ENCODE results near the gene TSPYL4.
"Not testable (repeated sequence)": the region's sequence is repeated elsewhere in the genome, so short reads cannot be mapped to it uniquely, and the experiment has no call there.

TSPYL4 gene

GRCh38 chr6:116253505-116254296, at the start of gene TSPYL4:
TSPYL4 (minus strand) TSS chr6:116254075; CDS start chr6:116254008, 67 bp downstream.
- H3K4me3 Mint-ChIP-seq: no peak within 1 kb of the TSS
- H3K27ac Mint-ChIP-seq: no peak within 1 kb of the TSS
- H3K9me3 Mint-ChIP-seq: no peaks in the 10 kb centered on the region
- peaks cover 26% of the 10 kb centered on the region for H3K4me1 Mint-ChIP-seq (ENCODE audit: low read depth)
- no peaks in the 10 kb centered on the region for H3K27me3 Mint-ChIP-seq (ENCODE audit: low read depth)
- H3K36me3 Mint-ChIP-seq (ENCODE audit: low read depth): peaks cover 18% of the 10 kb centered on the region

GRCh38 chr6:116301104-116301503, 47.2 kb upstream of the TSPYL4 start:
- peaks cover 3% of the 10 kb centered on the region for H3K9me3 Mint-ChIP-seq

DNA sequence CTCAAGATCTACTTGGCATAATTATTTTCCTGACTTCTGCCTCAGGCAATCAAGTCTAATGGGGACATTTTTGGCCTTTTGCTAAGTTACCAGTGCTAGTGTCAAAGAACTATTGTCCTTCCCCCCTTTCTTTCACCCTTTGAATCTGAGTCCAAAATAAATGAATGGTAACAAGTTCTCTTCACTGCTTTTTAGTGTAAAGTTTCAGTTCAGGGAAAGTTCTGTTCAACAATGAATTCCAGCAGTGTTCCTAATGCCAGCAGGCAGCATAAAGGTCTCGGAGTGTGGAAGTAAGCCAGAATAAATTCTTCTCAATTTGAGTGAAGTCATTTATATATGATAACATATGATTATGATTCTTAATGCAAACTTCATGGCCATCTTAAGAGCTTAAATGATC, 46.7 kb upstream of the TSPYL4 start:
- Mint-ChIP-seq H3K4me1 (ENCODE audit: low read depth) (no peaks in the 10 kb centered on the region), H3K36me3 (ENCODE audit: low read depth) (no peaks in the 10 kb centered on the region), H3K27ac (no peak overlapping the region), H3K4me3 (no peak overlapping the region), H3K9me3 (peaks cover 3% of the 10 kb centered on the region), H3K27me3 (ENCODE audit: low read depth) (peaks cover 8% of the 10 kb centered on the region)

More at GRCh38 chr6:116301104-116301503, 47.2 kb upstream of the TSPYL4 start:
- no peak overlapping the region for H3K4me3 Mint-ChIP-seq
- no peak overlapping the region for H3K27ac Mint-ChIP-seq
- peaks cover 8% of the 10 kb centered on the region for H3K27me3 Mint-ChIP-seq (ENCODE audit: low read depth)
- H3K36me3 Mint-ChIP-seq (ENCODE audit: low read depth): no peaks in the 10 kb centered on the region
- H3K4me1 Mint-ChIP-seq (ENCODE audit: low read depth): no peaks in the 10 kb centered on the region

GRCh38 chr6:116298973-116299372, 45.1 kb upstream of the TSPYL4 start:
- Mint-ChIP-seq H3K4me3 (no peak overlapping the region), H3K27me3 (ENCODE audit: low read depth) (peaks cover 14% of the 10 kb centered on the region), H3K36me3 (ENCODE audit: low read depth) (no peaks in the 10 kb centered on the region), H3K9me3 (peaks cover 3% of the 10 kb centered on the region), H3K27ac (no peak overlapping the region), H3K4me1 (ENCODE audit: low read depth) (no peaks in the 10 kb centered on the region)

DNA sequence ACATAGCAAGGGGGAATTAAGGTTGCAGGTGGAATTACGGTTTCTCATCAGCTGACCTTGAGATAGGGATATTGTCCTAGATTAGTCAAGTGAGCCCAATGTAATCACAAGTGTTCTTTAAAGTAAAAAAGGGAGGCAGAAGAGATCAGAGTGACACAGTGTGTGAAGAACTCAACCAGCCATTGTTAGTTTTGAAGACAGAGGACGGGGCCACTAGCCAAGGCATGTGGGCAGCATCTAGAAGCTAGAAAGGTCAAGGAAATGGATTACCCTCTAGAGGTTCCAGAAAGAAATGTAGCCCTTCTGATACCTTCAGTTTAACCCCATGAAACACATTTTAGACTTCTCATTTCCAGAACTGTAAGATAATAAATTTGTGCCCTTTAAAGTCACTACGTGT, 44.4 kb upstream of the TSPYL4 start:
- no peak overlapping the region for H3K27ac Mint-ChIP-seq
- peaks cover 14% of the 10 kb centered on the region for H3K27me3 Mint-ChIP-seq (ENCODE audit: low read depth)
- no peaks in the 10 kb centered on the region for H3K4me1 Mint-ChIP-seq (ENCODE audit: low read depth)
- H3K36me3 Mint-ChIP-seq (ENCODE audit: low read depth): no peaks in the 10 kb centered on the region
- no peak overlapping the region for H3K4me3 Mint-ChIP-seq
- peaks cover 3% of the 10 kb centered on the region for H3K9me3 Mint-ChIP-seq

GRCh38 chr6:116292553-116292952, 38.7 kb upstream of the TSPYL4 start:
- peaks cover 15% of the 10 kb centered on the region for H3K27me3 Mint-ChIP-seq (ENCODE audit: low read depth)
- H3K4me3 Mint-ChIP-seq: no peak overlapping the region
- H3K27ac Mint-ChIP-seq: no peak overlapping the region
- H3K9me3 Mint-ChIP-seq: no peaks in the 10 kb centered on the region
- H3K36me3 Mint-ChIP-seq (ENCODE audit: low read depth): no peaks in the 10 kb centered on the region
- no peaks in the 10 kb centered on the region for H3K4me1 Mint-ChIP-seq (ENCODE audit: low read depth)

- H3K27ac Mint-ChIP-seq: no peak overlapping the region
- peaks cover 19% of the 10 kb centered on the region for H3K27me3 Mint-ChIP-seq (ENCODE audit: low read depth)
- H3K4me3 Mint-ChIP-seq: no peak overlapping the region
- peaks cover 1% of the 10 kb centered on the region for H3K4me1 Mint-ChIP-seq (ENCODE audit: low read depth)
- H3K36me3 Mint-ChIP-seq (ENCODE audit: low read depth): no peaks in the 10 kb centered on the region
- H3K9me3 Mint-ChIP-seq: no peaks in the 10 kb centered on the region
Measured at GRCh38 chr6:116291701-116292396, 38.0 kb upstream of the TSPYL4 start.

- peaks cover 1% of the 10 kb centered on the region for H3K4me1 Mint-ChIP-seq (ENCODE audit: low read depth)
- H3K27ac Mint-ChIP-seq: no peak overlapping the region
- no peaks in the 10 kb centered on the region for H3K36me3 Mint-ChIP-seq (ENCODE audit: low read depth)
- H3K4me3 Mint-ChIP-seq: no peak overlapping the region
- no peaks in the 10 kb centered on the region for H3K9me3 Mint-ChIP-seq
- peaks cover 13% of the 10 kb centered on the region for H3K27me3 Mint-ChIP-seq (ENCODE audit: low read depth)
Measured at GRCh38 chr6:116290799-116291198, 36.9 kb upstream of the TSPYL4 start.

- H3K27ac Mint-ChIP-seq: no peak overlapping the region
- H3K4me1 Mint-ChIP-seq (ENCODE audit: low read depth): peaks cover 1% of the 10 kb centered on the region
- H3K27me3 Mint-ChIP-seq (ENCODE audit: low read depth): peaks cover 18% of the 10 kb centered on the region
- no peak overlapping the region for H3K4me3 Mint-ChIP-seq
- no peaks in the 10 kb centered on the region for H3K9me3 Mint-ChIP-seq
- H3K36me3 Mint-ChIP-seq (ENCODE audit: low read depth): no peaks in the 10 kb centered on the region
Measured at GRCh38 chr6:116289876-116290275, 36.0 kb upstream of the TSPYL4 start.

DNA sequence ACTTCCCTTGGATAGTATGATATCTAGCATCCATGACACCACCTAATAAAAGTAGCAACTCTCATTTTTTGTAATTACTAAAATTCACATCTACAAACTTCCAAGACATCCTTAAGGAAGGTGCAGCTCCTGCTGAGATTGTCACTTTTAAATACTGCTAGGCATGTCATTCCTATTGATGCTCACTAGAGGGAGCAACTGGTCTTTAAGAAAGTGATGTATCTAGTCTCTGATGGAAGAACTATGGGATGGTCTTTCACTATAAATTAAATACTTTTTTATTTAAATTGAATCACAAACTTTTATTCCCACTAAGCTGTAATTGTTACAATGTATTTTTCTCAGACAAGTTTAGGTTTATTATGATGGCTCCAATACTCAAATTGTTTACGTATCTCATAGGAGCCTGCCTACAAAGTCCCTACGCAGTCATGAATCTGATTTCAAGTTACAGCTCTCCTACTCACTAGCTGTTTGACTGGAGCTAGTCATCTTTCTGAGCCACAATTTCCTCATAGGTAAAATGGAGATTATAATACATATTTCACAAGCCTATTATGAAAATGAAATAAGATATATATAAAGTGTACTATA, 33.9 kb upstream of the TSPYL4 start:
- Mint-ChIP-seq H3K4me1 (ENCODE audit: low read depth) (peaks cover 1% of the 10 kb centered on the region), H3K4me3 (no peak overlapping the region), H3K36me3 (ENCODE audit: low read depth) (no peaks in the 10 kb centered on the region), H3K27me3 (ENCODE audit: low read depth) (peaks cover 16% of the 10 kb centered on the region), H3K9me3 (no peaks in the 10 kb centered on the region), H3K27ac (no peak overlapping the region)

DNA sequence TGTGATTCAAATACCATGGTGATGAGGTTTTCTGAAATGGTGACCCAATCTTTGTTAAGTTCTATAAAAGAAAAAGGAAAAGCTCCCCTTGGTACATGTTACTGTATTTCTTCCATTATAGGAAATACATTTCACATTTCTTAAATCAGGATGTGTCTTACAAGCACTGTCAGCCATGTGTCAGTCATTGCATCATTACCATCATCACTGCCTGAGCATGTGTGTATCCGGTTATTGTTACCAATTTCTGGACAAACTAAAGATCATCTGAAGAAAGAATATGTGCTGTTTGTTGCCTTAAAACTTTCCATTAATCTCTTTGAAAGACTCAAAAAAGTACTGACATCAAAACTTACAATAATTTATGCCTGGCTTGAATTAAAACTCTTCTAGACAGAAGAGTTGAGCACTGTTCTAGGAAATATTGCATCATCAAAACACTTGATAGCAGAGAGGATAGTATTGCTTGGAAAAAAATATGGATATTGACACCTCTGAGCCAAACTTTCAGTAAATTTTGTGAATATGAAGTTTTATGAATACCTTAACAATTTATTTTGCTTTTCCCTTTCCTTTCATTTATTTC, 33.0 kb upstream of the TSPYL4 start:
- peaks cover 19% of the 10 kb centered on the region for H3K27me3 Mint-ChIP-seq (ENCODE audit: low read depth)
- no peak overlapping the region for H3K27ac Mint-ChIP-seq
- no peaks in the 10 kb centered on the region for H3K36me3 Mint-ChIP-seq (ENCODE audit: low read depth)
- H3K4me3 Mint-ChIP-seq: no peak overlapping the region
- H3K9me3 Mint-ChIP-seq: no peaks in the 10 kb centered on the region
- H3K4me1 Mint-ChIP-seq (ENCODE audit: low read depth): peaks cover 1% of the 10 kb centered on the region

DNA sequence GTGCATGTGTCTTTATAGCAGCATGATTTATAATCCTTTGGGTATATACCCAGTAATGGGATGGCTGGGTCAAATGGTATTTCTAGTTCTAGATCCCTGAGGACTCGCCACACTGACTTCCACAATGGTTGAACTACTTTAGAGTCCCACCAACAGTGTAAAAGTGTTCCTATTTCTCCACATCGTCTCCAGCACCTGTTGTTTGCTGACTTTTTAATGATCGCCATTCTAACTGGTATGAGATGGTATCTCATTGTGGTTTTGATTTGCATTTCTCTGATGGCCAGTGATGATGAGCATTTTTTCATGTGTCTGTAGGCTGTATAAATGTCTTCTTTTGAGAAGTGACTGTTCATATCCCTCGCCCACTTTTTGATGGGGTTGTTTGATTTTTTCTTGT, 31.1 kb upstream of the TSPYL4 start:
- not testable (repeated sequence) for H3K9me3 Mint-ChIP-seq; H3K36me3 Mint-ChIP-seq (ENCODE audit: low read depth); H3K4me3 Mint-ChIP-seq; H3K27ac Mint-ChIP-seq
- Mint-ChIP-seq H3K4me1 (ENCODE audit: low read depth) (peaks cover 12% of the 10 kb centered on the region), H3K27me3 (ENCODE audit: low read depth) (peaks cover 19% of the 10 kb centered on the region)

DNA sequence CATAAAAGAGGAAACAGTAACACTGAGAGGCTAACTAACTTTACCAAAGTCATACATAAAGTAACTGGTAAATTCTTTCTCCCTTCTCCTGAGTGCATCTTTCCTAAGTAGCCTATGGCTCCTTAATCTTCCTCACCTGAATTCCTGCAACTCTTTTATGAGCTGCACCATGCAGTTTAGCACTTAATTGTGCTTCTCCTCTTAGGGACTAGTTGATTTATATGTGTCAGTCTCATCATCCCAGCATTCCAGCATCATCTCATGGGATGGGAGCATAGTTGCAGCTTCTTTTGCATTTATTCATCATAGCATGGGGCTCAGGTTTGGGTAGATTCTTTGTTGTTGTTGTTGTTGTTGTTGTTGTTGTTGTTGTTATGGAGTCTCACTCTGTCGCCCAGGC, 29.3 kb upstream of the TSPYL4 start:
- Mint-ChIP-seq H3K9me3 (no peaks in the 10 kb centered on the region), H3K4me3 (no peak overlapping the region), H3K27me3 (ENCODE audit: low read depth) (peaks cover 19% of the 10 kb centered on the region), H3K4me1 (ENCODE audit: low read depth) (peaks cover 21% of the 10 kb centered on the region), H3K27ac (no peak overlapping the region), H3K36me3 (ENCODE audit: low read depth) (peaks cover 11% of the 10 kb centered on the region)

GRCh38 chr6:116282698-116283097, 28.8 kb upstream of the TSPYL4 start:
- no peaks in the 10 kb centered on the region for H3K9me3 Mint-ChIP-seq
- no peak overlapping the region for H3K27ac Mint-ChIP-seq
- peaks cover 19% of the 10 kb centered on the region for H3K27me3 Mint-ChIP-seq (ENCODE audit: low read depth)
- peaks cover 16% of the 10 kb centered on the region for H3K36me3 Mint-ChIP-seq (ENCODE audit: low read depth)
- H3K4me1 Mint-ChIP-seq (ENCODE audit: low read depth): peaks cover 25% of the 10 kb centered on the region
- no peak overlapping the region for H3K4me3 Mint-ChIP-seq

Measured in T-helper 1 cell treated with Interleukin-12 subunit alpha and Interleukin-12 subunit beta and Interleukin-4 antibody, amounts not matched to agents 30 μg/mL and 1 μg/mL, for 36 hours (primary cell).